HG02642 (cell line): ENCODE measurements around the gene ACSS1.
A peak's percentile ranks its signal among the peaks of the same experiment; 100 is the strongest.

Source experiments
- ATAC-seq: cut with Tn5 transposase; IDR thresholded peaks from one replicate; pipeline ENCODE4 v1.9.1; 2021; ENCODE audit warnings: mild to moderate bottlenecking; ENCODE audit not compliant: unreplicated experiment, poor library complexity

The ACSS1 gene

DNA sequence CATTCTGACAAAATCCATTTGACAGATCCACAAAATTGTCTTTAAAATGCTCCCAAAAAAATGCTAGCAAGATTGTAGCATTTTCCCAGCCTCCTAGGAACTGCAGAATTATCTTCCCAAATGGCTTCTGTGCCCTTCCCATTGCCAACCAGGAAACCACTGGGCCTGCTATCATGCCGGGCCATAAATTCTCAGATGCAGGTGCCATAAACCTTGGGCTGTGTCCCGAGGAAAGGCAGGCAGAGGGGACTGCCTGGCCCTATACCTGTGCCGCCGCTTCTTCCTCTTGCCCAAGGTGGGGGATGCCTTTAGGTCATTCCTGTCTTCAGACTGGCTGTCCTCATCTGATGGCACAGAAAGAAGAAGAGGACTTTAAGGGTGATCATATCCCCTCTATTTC is 21.2 kb upstream of the ACSS1 start:
- ATAC-seq: no peak

DNA sequence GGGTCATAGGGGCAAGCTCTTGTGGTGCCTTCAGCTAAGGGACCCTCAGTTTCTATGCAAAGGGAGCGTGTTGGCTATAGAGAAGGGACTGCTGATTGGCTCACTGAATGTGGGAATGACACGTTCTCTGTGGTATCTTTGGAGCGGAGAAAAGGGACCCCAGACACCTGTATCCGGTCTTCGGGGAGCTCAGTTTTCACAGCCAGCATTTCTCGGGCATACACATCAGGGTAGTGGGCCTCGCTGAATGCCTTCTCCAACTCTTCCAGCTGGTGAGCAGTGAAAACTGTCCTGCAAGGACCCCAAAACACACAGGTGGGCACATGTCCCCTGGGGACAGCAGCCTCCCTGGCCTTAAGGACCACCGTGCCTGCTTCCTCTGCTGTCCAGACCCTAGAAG is 20.7 kb upstream of the ACSS1 start:
- no peak for ATAC-seq

DNA sequence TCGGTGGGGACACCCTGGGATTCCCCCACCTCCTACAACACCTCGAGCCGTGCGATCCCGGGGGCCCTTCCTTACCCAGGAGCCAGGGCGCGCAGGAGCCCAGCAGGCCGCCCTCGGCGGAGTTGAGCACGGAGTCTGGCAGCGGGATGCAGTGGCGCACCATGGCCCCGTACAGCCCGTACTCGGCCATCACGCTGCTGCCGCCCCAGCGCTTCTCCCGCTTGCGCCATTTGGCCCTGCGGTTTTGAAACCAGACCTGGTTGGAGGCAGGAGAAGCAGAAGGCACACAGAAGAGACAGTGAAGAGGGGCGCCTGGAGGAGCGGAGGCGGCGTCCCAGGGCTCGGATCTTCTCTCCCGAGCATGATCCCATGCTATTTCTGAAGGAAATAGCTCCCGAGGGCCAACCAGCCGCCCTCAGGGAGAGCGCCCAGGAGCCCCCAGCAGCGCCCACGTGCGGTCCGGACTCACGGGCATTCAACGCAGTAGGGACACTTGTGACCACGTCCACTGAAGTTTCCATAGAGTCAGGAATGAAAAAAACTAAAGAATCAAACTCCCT is 19.8 kb upstream of the ACSS1 start:
- no peak for ATAC-seq

DNA sequence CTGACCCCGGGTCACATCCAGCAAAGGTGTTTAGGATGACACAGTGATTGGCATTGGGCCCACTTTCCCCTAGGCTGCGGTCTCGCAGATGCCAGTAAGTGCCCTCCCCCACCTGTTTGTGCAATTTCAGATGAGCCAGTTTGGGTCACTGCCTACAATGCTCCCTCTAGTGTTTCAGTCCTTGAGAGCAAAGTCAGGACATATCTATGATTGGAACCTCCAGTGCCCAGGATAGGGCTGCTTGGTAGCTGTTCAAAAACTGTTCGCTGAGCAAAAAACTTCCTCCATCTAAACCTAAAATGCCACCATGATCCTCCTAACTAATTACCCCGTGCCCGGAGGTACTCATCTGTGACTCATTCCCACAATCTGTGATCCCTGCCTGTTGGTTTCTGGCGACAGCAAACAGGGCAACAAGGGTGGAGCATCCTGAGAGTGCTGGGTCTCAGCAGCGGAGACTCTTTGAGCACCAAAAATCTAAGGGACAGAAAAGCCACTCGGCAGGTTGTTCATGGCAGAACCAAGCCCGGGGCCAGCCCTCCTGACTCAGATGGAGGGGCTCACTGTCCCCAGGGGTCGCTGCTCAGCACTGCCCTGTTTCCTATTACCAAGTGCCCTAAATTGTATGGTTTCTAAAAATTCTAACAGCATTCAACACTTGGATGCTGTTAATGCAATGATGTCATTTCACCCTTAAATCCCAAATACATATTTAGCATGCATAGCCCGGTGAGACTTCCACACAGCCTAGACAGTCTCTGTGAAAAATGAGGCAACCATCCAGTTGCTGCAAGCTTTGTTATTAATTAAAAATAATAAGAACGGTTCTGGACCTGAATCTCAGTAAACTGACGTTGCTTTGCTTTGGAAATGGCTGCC is 19.0 kb upstream of the ACSS1 start:
- no peak for ATAC-seq

DNA sequence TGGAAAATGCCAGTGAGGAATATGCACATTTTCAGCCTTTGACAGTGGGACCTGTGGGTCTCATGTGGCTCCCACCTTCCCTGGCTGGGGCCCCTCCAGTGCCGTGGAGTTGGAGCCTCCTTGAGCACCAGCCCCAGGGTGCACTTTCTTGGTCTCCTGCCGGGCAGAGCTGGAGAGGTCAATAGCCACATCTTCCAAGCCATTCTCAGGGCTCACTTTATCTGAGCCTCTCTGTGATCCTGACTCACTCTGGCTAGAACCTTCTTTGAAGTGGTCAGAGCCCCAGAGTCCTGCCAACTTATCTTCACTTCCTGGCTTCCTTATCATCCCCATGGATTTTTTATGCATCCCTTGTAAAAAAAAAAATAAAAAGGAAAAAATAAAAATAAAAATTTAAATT is 18.3 kb upstream of the ACSS1 start:
- no peak for ATAC-seq

DNA sequence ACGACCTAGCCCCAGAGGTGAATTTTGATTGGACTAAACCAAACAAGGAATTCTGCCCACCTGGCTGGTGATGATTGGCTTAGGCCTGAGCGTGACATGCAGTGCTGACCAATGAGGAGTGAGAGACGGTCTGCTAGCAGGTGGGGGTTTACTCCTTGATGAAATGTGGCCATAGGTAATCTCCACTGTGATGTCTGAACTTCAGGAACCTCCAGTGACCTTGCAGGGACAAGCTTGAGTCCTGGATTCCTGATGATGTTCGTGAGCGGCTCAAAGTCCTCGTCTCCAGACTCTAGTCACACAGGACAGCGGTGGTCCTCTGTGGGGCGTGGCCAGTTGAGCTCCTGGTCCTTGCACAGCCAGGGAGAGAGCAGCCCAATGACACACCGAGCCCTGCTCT is 15.6 kb upstream of the ACSS1 start:
- no peak for ATAC-seq

DNA sequence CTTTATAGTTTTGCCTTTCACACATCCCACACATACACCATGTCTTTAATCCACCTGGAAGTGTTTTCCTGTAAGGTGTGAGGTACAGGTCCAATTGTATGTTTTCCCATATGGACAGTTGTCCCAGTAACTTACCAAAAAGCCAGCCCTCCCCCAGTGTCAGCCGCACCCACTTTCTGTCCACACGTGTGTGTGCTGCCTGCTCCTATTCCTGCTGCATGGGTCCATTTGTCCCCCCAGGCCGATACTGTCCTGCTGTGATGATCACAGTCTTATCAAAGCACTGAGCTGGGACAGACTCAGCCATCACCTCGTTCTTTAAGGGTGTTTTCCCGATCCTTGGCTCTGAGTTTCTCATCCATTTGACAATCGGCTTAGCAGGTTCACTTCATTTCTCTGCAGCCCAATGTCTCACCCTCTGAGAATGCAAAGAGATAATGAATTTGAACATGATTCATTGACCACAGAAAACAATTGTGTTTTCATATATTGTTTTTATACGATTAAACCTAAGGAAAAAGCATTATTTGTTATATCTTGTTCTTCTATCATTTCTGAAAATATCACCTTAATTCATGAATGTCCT is 14.4 kb upstream of the ACSS1 start:
- no peak for ATAC-seq

DNA sequence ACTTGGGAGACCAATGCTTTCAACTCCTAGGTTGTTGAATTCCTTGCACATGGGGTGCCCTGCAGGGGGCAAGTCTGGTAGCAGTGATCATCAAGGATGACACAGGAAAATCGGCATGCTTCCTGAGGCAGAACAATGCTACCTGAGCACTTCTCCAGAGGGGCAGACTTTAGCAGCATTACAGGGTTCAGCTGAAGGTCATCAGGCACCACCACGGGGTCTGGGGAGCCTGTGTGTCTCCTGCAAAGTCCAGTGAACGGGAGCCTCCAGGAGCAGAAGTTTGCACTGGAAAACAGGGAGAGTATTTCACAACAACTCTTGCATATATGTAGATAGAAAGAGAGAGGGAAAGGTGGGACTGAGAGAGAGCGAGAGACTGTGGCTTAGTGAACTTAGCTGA is 13.8 kb upstream of the ACSS1 start:
- ATAC-seq: no peak

DNA sequence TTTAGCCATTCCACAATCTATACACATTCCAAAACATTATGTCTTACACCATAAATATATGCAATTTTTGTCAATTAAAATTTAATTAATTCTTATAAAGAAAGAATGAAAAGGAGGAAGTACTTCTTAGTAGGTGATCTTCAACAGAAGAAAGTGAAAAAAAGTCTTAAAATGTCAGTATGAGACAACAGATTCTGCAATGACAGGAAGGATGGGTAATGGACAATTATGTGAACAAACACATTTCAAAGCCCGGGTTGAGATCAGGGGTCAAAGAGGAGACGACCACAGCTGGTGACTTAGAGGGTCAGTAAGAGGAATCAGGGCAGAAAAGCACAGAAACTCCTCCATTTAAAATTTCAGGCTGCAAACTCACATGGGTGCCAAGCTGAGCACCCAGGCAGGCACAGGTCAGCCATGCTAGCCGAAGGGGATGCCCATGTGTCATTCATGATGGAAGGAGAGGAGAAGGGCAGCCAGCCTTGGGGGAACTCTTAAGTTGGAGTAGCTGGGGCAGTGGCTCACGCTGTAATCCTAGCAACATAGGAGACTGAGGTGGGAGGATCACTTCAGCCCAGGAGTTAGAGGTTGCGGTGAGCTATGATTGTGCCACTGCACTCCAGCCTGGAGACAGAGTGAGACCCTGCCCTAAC is 13.0 kb upstream of the ACSS1 start:
- ATAC-seq: no peak

DNA sequence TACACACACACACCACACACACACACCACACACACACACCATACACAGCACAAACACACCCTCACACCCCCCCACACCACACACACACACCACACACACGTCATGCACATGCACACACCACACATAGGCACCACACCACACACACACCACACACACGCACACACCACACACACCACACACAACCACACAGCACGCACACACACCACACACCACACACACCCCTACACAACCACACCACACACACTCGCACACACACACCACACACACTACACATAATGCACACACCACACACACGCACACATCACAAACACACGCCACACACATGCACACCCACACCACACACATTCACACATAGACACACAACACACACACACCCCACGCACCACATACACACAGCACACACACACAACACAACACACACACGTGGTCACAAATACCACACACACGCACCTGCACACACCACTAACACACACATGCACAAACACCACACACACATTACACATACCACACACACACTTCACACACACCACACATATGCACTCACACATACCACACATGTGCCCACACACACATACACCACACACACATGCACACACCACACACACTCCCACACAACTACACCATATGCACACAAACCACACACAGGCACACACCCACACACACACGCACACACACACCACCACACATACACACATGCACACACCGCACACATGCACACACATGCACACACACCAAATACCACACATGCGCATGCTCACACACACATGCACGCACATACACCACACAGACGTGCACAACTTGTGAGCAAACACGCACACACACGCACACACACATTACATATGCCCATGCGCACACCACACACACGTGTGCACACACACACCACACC is 9.4 kb upstream of the ACSS1 start:
- ATAC-seq: no peak

DNA sequence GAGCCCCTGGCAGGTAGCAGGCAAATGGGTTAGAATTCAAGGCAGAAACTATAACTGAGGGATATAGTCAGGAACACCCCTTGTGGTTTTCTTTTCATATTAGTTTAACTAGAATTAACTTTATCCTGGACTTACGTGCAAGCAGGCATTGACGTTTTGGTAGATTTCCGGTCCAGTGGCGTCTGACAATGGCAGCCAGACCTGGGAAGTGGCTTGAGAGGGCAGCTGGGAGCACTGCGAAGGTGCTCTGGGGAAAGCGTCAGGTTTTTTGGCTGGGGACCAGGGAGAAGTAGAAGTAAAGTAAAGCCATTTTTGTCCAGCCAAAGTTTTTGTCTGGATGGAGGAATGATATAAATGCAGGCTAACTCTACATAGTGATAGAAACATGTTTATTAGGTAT is 8.4 kb upstream of the ACSS1 start:
- ATAC-seq: no peak

DNA sequence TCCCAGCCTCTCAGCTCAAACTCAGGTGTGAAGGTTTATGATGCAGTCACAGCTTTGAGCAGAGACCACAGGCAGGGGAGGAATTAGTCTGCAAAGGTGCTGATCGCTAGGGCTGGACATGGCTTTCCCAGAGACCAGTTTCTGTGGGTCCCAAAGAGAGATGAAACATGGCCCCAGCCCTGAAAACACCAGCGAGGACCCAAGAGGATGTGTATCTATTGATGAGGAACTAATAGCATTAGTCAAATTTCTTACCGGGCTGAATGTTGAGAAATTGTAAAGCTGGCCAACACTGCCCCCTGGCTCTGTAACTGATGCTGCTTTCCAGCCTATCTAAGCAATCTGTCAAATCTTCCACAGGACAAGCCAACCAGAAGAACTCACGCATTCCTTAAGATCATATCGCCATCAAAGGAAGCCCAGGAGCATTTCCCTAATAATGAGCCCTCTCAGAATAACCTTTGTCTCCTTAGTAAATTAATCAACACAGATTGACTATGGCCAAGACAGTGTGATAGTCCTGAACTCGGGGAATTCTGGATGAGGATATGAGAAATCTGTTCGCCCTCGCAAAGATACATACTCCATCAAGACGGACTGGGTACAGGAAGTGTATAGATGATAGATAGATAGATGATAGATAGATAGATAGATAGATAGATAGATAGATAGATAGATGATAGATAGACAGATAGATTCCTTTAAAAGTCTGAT is 7.8 kb upstream of the ACSS1 start:
- peak; percentile 53 for ATAC-seq

DNA sequence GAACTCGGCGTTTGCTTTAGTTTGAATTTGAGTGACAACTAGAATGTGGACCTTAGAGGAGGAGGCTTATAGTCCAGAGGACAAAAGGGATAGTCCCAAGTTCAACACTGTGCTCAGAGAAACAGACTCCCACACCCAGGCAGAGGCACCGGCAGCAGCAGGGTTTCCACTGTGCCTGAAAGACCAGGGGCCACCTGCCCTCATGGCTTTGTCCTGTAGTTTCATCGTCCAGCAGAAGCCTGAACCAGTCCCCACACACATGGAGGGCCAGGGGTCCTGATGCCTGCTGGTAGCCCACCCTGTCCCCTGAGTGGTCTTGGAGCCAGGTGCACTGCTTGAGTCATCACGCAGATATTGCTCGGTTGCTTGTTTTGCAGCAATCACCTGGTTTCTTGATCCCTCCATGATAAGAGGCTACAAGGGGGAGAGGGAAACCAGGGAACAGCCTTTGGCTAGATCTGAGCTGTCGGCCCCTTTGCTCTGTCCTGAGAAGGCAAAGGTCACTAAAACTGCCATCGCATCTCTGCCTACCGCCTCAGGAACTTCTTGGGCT is 7.2 kb upstream of the ACSS1 start:
- no peak for ATAC-seq

DNA sequence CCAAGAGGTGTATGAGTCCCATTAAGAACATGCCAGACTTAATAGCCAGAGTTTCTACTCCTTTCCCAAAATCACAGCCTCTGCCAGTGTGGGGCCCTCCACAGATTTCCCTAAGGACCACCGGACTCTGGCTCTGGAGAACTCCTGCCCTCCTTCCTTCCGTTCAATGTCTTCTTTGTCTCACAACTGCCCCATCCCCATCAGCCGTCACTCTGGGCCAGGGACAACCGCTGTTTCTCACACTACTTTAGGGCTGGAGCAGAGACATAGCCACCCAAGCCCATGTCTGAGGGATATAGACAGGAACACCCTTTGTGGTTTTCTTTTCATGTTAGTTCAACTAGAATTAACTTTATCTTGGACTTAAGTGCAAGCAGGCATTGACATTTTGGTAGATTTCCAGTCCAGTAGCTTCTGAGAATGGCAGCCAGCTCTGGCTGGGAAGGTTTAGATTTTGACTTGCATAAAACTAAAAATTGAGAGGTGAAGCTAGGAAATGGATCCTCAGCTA is 6.7 kb upstream of the ACSS1 start:
- ATAC-seq: no peak

DNA sequence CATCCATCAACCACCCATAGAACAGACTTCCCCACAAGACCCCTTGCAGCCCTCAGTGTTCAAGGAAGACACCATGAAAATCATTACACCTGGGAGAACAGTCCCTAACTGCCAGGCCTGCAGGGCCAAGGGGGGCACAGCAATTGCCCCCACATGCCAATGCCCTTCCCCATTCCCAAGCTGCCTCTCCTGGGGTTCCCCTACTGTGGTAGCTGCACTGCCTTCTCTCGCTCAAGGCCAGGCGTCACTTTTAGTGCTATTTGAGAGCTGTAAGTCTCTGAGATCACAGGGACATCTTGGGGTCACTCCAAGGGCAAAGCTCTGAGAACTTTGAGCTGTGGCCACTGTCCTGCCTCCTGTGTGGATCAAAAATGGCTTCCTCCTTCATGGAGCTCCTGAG is 6.0 kb upstream of the ACSS1 start:
- no peak for ATAC-seq

DNA sequence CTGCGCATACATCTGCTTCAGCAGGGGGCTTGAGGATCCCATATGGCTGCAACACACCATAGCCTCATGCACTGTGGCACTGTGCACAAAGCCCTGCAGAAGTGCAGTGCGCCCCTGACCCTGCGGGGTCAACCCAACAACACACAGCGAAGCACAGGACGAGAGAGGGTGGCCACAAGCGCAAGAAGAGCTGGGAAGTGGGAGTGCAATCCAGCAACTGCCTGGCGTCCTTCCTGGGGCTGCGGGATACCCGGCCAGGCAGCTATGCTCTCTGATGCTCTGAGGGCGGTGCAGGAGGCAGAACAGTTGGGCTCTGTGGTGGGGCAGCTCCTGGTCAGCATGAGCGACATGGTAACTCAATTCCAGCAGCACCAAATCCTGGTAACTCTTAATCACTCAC is 5.6 kb upstream of the ACSS1 start:
- no peak for ATAC-seq

DNA sequence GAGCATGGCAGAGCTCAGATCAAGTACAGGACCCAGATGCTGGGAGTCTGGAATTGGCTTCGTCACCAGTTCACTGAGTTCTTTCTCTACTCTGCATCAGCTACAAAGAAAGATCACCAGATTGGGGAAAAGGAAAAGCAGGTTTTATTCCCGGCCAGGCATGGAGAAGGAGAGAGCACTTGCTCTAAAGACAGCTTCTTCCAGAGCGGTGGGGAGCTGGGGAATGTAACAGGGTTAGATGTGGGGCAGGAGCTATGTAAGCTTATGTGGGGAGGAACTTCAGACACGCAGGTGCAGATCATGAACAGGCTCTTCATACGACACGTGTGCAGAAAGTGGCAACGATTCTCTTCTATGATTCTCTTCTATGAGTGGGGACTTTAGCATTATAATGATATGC is 4.9 kb upstream of the ACSS1 start:
- ATAC-seq: no peak

DNA sequence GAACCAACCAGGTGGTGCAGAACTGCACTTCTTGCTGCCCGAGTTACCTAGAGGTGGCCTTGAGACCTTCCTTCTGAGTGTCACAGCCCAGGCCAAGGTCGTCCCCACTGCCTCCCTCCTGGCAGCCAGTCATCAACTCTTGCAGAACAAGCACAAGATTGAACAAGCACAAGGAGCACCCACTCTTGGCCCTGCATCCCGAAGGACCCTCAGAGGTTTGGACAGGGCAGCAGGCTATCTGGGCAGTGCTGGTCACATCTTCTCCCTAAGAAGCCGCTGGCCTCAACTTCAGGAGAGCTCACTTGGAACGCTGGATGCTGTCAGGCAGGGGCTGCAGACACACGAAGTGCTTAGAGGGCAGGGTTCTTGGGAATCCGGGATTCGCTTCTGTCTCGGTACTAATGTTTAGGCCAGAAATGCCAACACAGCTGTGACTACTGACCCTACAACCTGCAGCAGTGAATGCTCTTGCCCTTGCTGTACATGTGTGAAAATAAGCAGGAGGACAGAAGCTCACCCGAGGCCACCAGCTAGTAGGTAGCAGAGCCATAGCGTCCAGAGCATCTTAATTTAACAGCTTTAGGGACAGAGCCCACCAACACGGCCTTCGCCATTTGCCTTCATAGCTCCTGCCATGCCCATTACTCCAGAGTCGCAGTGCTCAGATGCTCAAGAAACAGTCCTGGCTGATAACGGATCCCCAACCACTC is 4.0 kb upstream of the ACSS1 start:
- no peak for ATAC-seq
